ENCODE results near the gene FBRSL1.

The FBRSL1 gene

GRCh38 chr12:132479938-132480622 lies 9.9 kb upstream of the FBRSL1 start:
- no peak for DNase-seq (ENCODE audit: low spot score)
- no peak for TF ChIP-seq CTCF (IDR thresholded peaks at IDR 0.05; ENCODE audit: extremely low read depth, missing control alignments)

GRCh38 chr12:132480623-132481132 lies 9.3 kb upstream of the FBRSL1 start:
- DNase-seq (ENCODE audit: low spot score): no peak
- TF ChIP-seq CTCF (IDR thresholded peaks at IDR 0.05; ENCODE audit: extremely low read depth, missing control alignments): no peak

- no peak for DNase-seq (ENCODE audit: low spot score)
- TF ChIP-seq CTCF (IDR thresholded peaks at IDR 0.05; ENCODE audit: extremely low read depth, missing control alignments): no peak
These were observed 8.6 kb upstream of the FBRSL1 start for GRCh38 chr12:132481345-132481744.

GRCh38 chr12:132481771-132482745 lies 7.9 kb upstream of the FBRSL1 start:
- TF ChIP-seq CTCF (IDR thresholded peaks at IDR 0.05; ENCODE audit: extremely low read depth, missing control alignments): no peak
- DNase-seq (ENCODE audit: low spot score): no peak

GRCh38 chr12:132482771-132483170 lies 7.2 kb upstream of the FBRSL1 start:
- DNase-seq (ENCODE audit: low spot score): no peak
- no peak for TF ChIP-seq CTCF (IDR thresholded peaks at IDR 0.05; ENCODE audit: extremely low read depth, missing control alignments)

DNA sequence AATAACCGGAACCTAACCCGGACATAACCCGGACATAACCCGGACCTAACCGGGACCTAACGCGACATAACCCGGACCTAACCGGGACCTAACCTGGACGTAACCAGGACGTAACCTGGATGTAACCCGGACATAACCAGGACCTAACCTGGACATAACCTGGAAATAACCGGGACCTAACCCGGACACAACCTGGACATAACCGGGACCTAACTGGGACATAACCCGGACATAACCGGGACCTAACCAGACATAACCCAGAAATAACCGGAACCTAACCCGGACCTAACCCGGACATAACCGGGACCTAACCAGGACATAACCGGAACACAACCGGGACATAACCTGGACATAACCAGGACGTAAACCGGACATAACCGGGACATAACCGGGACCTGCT lies 6.7 kb upstream of the FBRSL1 start:
- no peak for DNase-seq (ENCODE audit: low spot score)
- no peak for TF ChIP-seq CTCF (IDR thresholded peaks at IDR 0.05; ENCODE audit: extremely low read depth, missing control alignments)

DNA sequence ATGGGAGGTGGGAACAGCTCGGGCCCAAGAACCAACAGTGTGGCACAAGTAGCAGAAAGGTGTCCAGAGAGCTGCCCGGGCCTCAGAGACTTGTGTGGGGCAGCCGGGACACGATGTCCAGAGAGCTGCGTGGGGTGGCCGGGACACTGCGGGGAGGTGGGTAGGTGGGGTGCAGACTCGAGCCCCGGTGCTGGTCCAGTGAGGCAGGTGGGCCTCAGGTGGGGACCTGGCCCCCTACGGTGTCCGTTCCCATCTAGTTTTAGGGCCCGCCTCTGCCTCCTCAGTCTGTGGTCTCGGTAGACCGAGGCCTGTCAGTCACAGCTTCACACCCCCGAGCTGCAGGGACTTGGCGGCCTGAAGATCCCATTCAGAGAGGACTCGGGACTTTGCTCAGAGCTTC lies 6.3 kb upstream of the FBRSL1 start:
- no peak for TF ChIP-seq CTCF (IDR thresholded peaks at IDR 0.05; ENCODE audit: extremely low read depth, missing control alignments)
- no peak for DNase-seq (ENCODE audit: low spot score)
